Osteoblast (primary cell): ENCODE measurements around the gene TMTC1. TPM values are rescaled to one million over a fixed set of nuclear protein-coding genes. Genes with fewer than 3 reads are reported as not detected.

ENCODE experiments used
- DNase-seq: peaks from one replicate; pipeline ENCODE4 v3.0.0; 2011; ENCODE audit warnings: low spot score, mixed read lengths; ENCODE audit not compliant: insufficient read length; ENCODE audit errors: missing footprints
- H2AFZ ChIP-seq: 2 replicates; pipeline ENCODE4 v1.6.0; 2011; ENCODE audit warnings: mild to moderate bottlenecking, low read length
- H3K27ac ChIP-seq: 2 replicates; pipeline ENCODE4 v1.5.1; 2011; ENCODE audit warnings: mild to moderate bottlenecking, low read depth, low read length, moderate library complexity
- H3K27me3 ChIP-seq: 2 replicates; pipeline ENCODE4 v1.6.0; 2012; ENCODE audit warnings: mild to moderate bottlenecking, control low read depth, inconsistent platforms, low read length, moderate library complexity; ENCODE audit not compliant: insufficient read depth
- H3K36me3 ChIP-seq: 2 replicates; pipeline ENCODE4 v1.5.1; 2011; ENCODE audit warnings: mild to moderate bottlenecking, low read length, control low read depth, moderate library complexity; ENCODE audit not compliant: insufficient read depth
- H3K4me1 ChIP-seq: 2 replicates; pipeline ENCODE4 v1.5.1; 2011; ENCODE audit warnings: mild to moderate bottlenecking, low read length, control low read depth, moderate library complexity; ENCODE audit not compliant: insufficient read depth
- H3K4me2 ChIP-seq: 2 replicates; pipeline ENCODE4 v1.6.0; 2011; ENCODE audit warnings: mild to moderate bottlenecking, low read length; ENCODE audit not compliant: insufficient read depth
- H3K4me3 ChIP-seq: fragments of 200-600 bp; sonication (generic); 3 replicates; pipeline ENCODE4 v1.5.1; 2012; ENCODE audit warnings: mild to moderate bottlenecking, low read length, inconsistent platforms; ENCODE audit not compliant: insufficient read depth
- H3K79me2 ChIP-seq: 2 replicates; pipeline ENCODE4 v1.6.0; 2012; ENCODE audit warnings: mild to moderate bottlenecking, low read length, control low read depth, inconsistent platforms; ENCODE audit not compliant: insufficient read depth
- H3K9me3 ChIP-seq: 2 replicates; pipeline ENCODE4 v1.5.1; 2011; ENCODE audit warnings: low read depth, low read length, control low read depth
- H4K20me1 ChIP-seq: 2 replicates; pipeline ENCODE4 v1.6.0; 2012; ENCODE audit warnings: mild to moderate bottlenecking, low read length, control low read depth; ENCODE audit not compliant: insufficient read depth
- CTCF ChIP-seq: IDR thresholded peaks from 2 replicates; pipeline ENCODE4 v1.5.1; 2011; ENCODE audit warnings: mild to moderate bottlenecking, low read depth, low read length, moderate library complexity; ENCODE audit errors: extremely low read depth
- total RNA-seq: library from RNA; depleted of rRNA; stranded (reverse); fragments of >200 nt; gene quantifications from 2 replicates; pipeline ENCODE4 v1.2.3, GENCODE V29; 2012

TMTC1 gene
- total RNA-seq, 1 donor = 50.3 TPM

- H3K27ac ChIP-seq = no peak overlapping the region
- H3K4me2 ChIP-seq = no peak overlapping the region
- no peaks in the 10 kb centered on the region for H3K36me3 ChIP-seq
- H3K9me3 ChIP-seq = no peaks in the 10 kb centered on the region
- H3K4me3 ChIP-seq = no peak overlapping the region
- H3K79me2 ChIP-seq = no peaks in the 10 kb centered on the region
- no peaks in the 10 kb centered on the region for H3K27me3 ChIP-seq
- no peak overlapping the region for H2AFZ ChIP-seq
- H3K4me1 ChIP-seq = no peaks in the 10 kb centered on the region
- no peak for DNase-seq
- no peak for TF ChIP-seq CTCF
- H4K20me1 ChIP-seq = no peaks in the 10 kb centered on the region
Observed at GRCh38 chr12:29486972-29487371, 296.8 kb downstream of the TMTC1 start.

- no peak overlapping the region for H3K4me2 ChIP-seq
- no peaks in the 10 kb centered on the region for H3K27me3 ChIP-seq
- no peaks in the 10 kb centered on the region for H3K4me1 ChIP-seq
- no peak overlapping the region for H2AFZ ChIP-seq
- H3K4me3 ChIP-seq = no peak overlapping the region
- TF ChIP-seq CTCF = no peak
- no peak overlapping the region for H3K27ac ChIP-seq
- H4K20me1 ChIP-seq = no peaks in the 10 kb centered on the region
- H3K36me3 ChIP-seq = no peaks in the 10 kb centered on the region
- no peaks in the 10 kb centered on the region for H3K79me2 ChIP-seq
- H3K9me3 ChIP-seq = no peaks in the 10 kb centered on the region
- DNase-seq = no peak
Observed at GRCh38 chr12:29463198-29463597, 320.5 kb downstream of the TMTC1 start.

GRCh38 chr12:29460082-29460481, 323.7 kb downstream of the TMTC1 start:
- no peak for TF ChIP-seq CTCF

DNA sequence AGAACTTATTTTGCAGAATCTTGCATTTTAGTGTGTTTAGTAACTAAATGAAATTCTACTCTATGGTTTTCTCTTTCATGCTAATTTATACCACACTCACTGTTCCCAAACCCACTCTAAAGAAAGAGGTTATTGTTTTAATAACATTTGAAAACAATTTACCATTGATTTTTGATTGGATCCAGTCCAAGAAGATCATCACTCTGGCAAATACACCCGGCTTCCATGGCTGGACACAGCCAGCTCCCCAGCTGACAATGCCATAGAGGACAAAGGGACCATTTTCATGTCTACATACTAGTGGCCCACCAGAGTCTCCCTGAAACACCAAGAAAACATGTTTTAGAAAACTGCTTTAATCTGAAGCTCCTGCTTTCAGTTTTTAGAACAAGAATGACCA, 328.7 kb downstream of the TMTC1 start:
- H3K27ac ChIP-seq = no peak overlapping the region
- H3K4me3 ChIP-seq = no peak overlapping the region
- no peak overlapping the region for H2AFZ ChIP-seq
- no peaks in the 10 kb centered on the region for H3K27me3 ChIP-seq
- H3K9me3 ChIP-seq = no peaks in the 10 kb centered on the region
- H3K4me2 ChIP-seq = no peak overlapping the region
- H3K4me1 ChIP-seq = no peaks in the 10 kb centered on the region
- no peaks in the 10 kb centered on the region for H3K36me3 ChIP-seq
- no peaks in the 10 kb centered on the region for H3K79me2 ChIP-seq
- DNase-seq = no peak
- TF ChIP-seq CTCF = no peak
- no peaks in the 10 kb centered on the region for H4K20me1 ChIP-seq

More at GRCh38 chr12:29460082-29460481, 323.7 kb downstream of the TMTC1 start:
- Histone ChIP-seq H3K79me2 (no peaks in the 10 kb centered on the region), H4K20me1 (no peaks in the 10 kb centered on the region), H3K27ac (no peak overlapping the region), H3K36me3 (no peaks in the 10 kb centered on the region), H3K4me3 (no peak overlapping the region), H3K27me3 (no peaks in the 10 kb centered on the region), H3K4me1 (no peaks in the 10 kb centered on the region), H3K9me3 (no peaks in the 10 kb centered on the region), H3K4me2 (no peak overlapping the region), H2AFZ (no peak overlapping the region)
- no peak for DNase-seq
